H1 (cell line): ENCODE measurements around the gene CCDC24. TPM values are rescaled to one million over a fixed set of nuclear protein-coding genes. Genes with fewer than 3 reads are reported as not detected.

ENCODE experiments used
- CTCF ChIA-PET: fragments of 300-600 bp; sonication (Branson Sonifier 250); formaldehyde crosslinking; loops from one replicate; lab custom pipeline; 2021; ENCODE audit not compliant: partially characterized antibody; lab: Charles Lee
- POLR2A ChIA-PET: fragments of 300-600 bp; sonication (Branson Sonifier 250); formaldehyde crosslinking; loops from one replicate; lab custom pipeline; 2021; ENCODE audit warnings: inconsistent platforms; ENCODE audit not compliant: partially characterized antibody; lab: Charles Lee
- DNase-seq, 2 experiments: peaks; one replicate each; pipeline versions ENCODE4 v3.0.0 to v3.0.0-alpha.2; 2010 to 2022; ENCODE audit warnings: low spot score in 2 of 2, low read depth in 1 of 2, mixed read lengths in 1 of 2
- FAIRE-seq: peaks from 2 replicates; lab custom pipeline; 2011; peaks lifted over from hg19 to GRCh38; lab: Jason Lieb, UNC
- H2AFZ ChIP-seq: 2 replicates; pipeline ENCODE4 v1.8.1; 2012; ENCODE audit warnings: low read length, inconsistent platforms
- H2AK5ac ChIP-seq: 2 replicates; pipeline ENCODE4 v1.6.1; 2013; ENCODE audit warnings: low read depth, low read length
- H2BK120ac ChIP-seq: replicated peaks from 2 replicates; pipeline ENCODE3; 2013; ENCODE audit warnings: low read depth, low read length, inconsistent platforms
- H2BK12ac ChIP-seq: 2 replicates; pipeline ENCODE4 v1.6.1; 2013; ENCODE audit warnings: low read depth, low read length
- H2BK15ac ChIP-seq: 2 replicates; pipeline ENCODE4 v1.6.1; 2013; ENCODE audit warnings: low read length
- H2BK20ac ChIP-seq: 2 replicates; pipeline ENCODE4 v1.6.1; 2013; ENCODE audit warnings: low read length
- H2BK5ac ChIP-seq: 2 replicates; pipeline ENCODE4 v1.6.1; 2013; ENCODE audit warnings: low read depth, low read length
- H3K14ac ChIP-seq: 2 replicates; pipeline ENCODE4 v1.6.1; 2013; ENCODE audit warnings: inconsistent platforms; ENCODE audit not compliant: insufficient read length
- H3K18ac ChIP-seq: 2 replicates; pipeline ENCODE4 v1.6.1; 2013; ENCODE audit warnings: low read length; ENCODE audit errors: extremely low read depth
- H3K23ac ChIP-seq: 2 replicates; pipeline ENCODE4 v1.6.1; 2013; ENCODE audit warnings: inconsistent platforms; ENCODE audit not compliant: insufficient read length
- H3K23me2 ChIP-seq: 2 replicates; pipeline ENCODE4 v1.6.1; 2013; ENCODE audit warnings: low read depth, low read length
- H3K27ac ChIP-seq: 2 replicates; pipeline ENCODE4 v1.6.1; 2011; ENCODE audit warnings: low read depth, low read length, inconsistent platforms
- H3K27me3 ChIP-seq, 4 experiments: replicated peaks in 1 of 4; 1 replicate in 1 of 4; 2 replicates in 3 of 4; pipeline versions ENCODE4 v1.6.1 to v1.8.1; 2011 to 2013; ENCODE audit warnings: low read length in 3 of 4, mild to moderate bottlenecking in 3 of 4, inconsistent platforms in 2 of 4, mixed read lengths in 2 of 4, moderate library complexity in 1 of 4; ENCODE audit not compliant: control insufficient read depth in 3 of 4, insufficient read depth in 3 of 4; ENCODE audit errors: extremely low read depth in 1 of 4
- H3K36me3 ChIP-seq, 4 experiments: 2 replicates each; pipeline versions ENCODE4 v1.6.1 to v1.8.1; 2011 to 2013; ENCODE audit warnings: mild to moderate bottlenecking in 4 of 4, low read length in 3 of 4, moderate library complexity in 2 of 4, control low read depth in 1 of 4, inconsistent platforms in 1 of 4; ENCODE audit not compliant: insufficient read depth in 4 of 4, control insufficient read depth in 2 of 4
- H3K4ac ChIP-seq: replicated peaks from 2 replicates; pipeline ENCODE3; 2013; ENCODE audit warnings: low read length, low read depth, mixed read lengths, inconsistent platforms; ENCODE audit not compliant: insufficient read length
- H3K4me1 ChIP-seq, 4 experiments: replicated peaks in 1 of 4; 1 replicate in 1 of 4; 2 replicates in 3 of 4; pipeline versions ENCODE4 v1.6.1 to v1.8.1; 2011 to 2013; ENCODE audit warnings: low read length in 3 of 4, inconsistent platforms in 2 of 4, mixed read lengths in 1 of 4; ENCODE audit not compliant: insufficient read depth in 4 of 4, control insufficient read depth in 3 of 4
- H3K4me2 ChIP-seq, 2 experiments: 2 replicates each; pipeline versions ENCODE4 v1.6.1 to v1.8.1; 2011 to 2013; ENCODE audit warnings: low read depth in 2 of 2, low read length in 2 of 2, control low read depth in 1 of 2, inconsistent platforms in 1 of 2, mild to moderate bottlenecking in 1 of 2; ENCODE audit not compliant: insufficient read depth in 1 of 2
- H3K4me3 ChIP-seq, 4 experiments: fragments of 200-600, 300-600 bp in 1 of 4; sonication (generic), shearing (Covaris generic), sonication (Bioruptor Twin) in 1 of 4; 2 replicates each; pipeline versions ENCODE4 v1.5.1 to v1.8.1; 2011 to 2016; ENCODE audit warnings: low read length in 4 of 4, low read depth in 3 of 4, control low read depth in 2 of 4, inconsistent platforms in 2 of 4, mild to moderate bottlenecking in 2 of 4, mixed read lengths in 1 of 4, moderate library complexity in 1 of 4; ENCODE audit not compliant: insufficient read depth in 2 of 4; ENCODE audit errors: extremely low read depth in 1 of 4
- H3K56ac ChIP-seq: replicated peaks from 2 replicates; pipeline ENCODE3; 2013; ENCODE audit warnings: low read depth, mild to moderate bottlenecking, mixed read lengths, low read length, inconsistent platforms; ENCODE audit not compliant: insufficient read length
- H3K79me1 ChIP-seq: 2 replicates; pipeline ENCODE4 v1.6.1; 2013; ENCODE audit warnings: low read depth, low read length, control low read depth
- H3K79me2 ChIP-seq, 2 experiments: 2 replicates each; pipeline versions ENCODE4 v1.6.1 to v1.8.1; 2012 to 2013; ENCODE audit warnings: low read length in 2 of 2, mild to moderate bottlenecking in 2 of 2, inconsistent platforms in 1 of 2; ENCODE audit not compliant: insufficient read depth in 2 of 2, control insufficient read depth in 1 of 2
- H3K9ac ChIP-seq, 4 experiments: replicated peaks in 1 of 4; 1 replicate in 1 of 4; 2 replicates in 3 of 4; pipeline versions ENCODE4 v1.6.1 to v1.8.1; 2011 to 2013; ENCODE audit warnings: low read depth in 3 of 4, low read length in 3 of 4, control low read depth in 2 of 4, mild to moderate bottlenecking in 2 of 4, moderate library complexity in 2 of 4, inconsistent platforms in 1 of 4; ENCODE audit errors: extremely low read depth in 1 of 4
- H3K9me3 ChIP-seq, 2 experiments: 2 replicates each; pipeline versions ENCODE4 v1.6.1 to v1.8.1; 2012 to 2013; ENCODE audit warnings: mild to moderate bottlenecking in 2 of 2, moderate library complexity in 2 of 2, control low read depth in 1 of 2, inconsistent platforms in 1 of 2, low read depth in 1 of 2, low read length in 1 of 2, mixed read lengths in 1 of 2; ENCODE audit not compliant: insufficient read depth in 2 of 2
- H4K20me1 ChIP-seq, 2 experiments: replicated peaks in 1 of 2; 2 replicates each; pipeline versions ENCODE3 to v1.8.1; 2011 to 2013; ENCODE audit warnings: inconsistent platforms in 2 of 2, low read length in 2 of 2, mild to moderate bottlenecking in 1 of 2; ENCODE audit not compliant: insufficient read depth in 2 of 2, control insufficient read depth in 1 of 2
- H4K5ac ChIP-seq: 2 replicates; pipeline ENCODE4 v1.6.1; 2013; ENCODE audit warnings: low read length, low read depth, mixed read lengths, inconsistent platforms; ENCODE audit not compliant: insufficient read length
- H4K8ac ChIP-seq: 2 replicates; pipeline ENCODE4 v1.8.0; 2013; ENCODE audit warnings: mild to moderate bottlenecking, moderate library complexity, low read length, inconsistent platforms; ENCODE audit not compliant: insufficient read depth; ENCODE audit errors: extremely low read depth
- H4K91ac ChIP-seq: replicated peaks from 2 replicates; pipeline ENCODE3; 2013; ENCODE audit warnings: low read length, mixed read lengths, inconsistent platforms; ENCODE audit not compliant: insufficient read length
- ASH2L ChIP-seq: fragments of 200-600, 300-600 bp; sonication (generic); IDR thresholded peaks from one replicate; pipeline ENCODE4 v1.7.1; 2017; ENCODE audit warnings: low read length
- EP300 ChIP-seq, 2 experiments: IDR thresholded peaks; 1 replicate in 1 of 2; 2 replicates in 1 of 2; pipeline ENCODE4 v1.6.1; 2011 to 2012; ENCODE audit warnings: low read depth in 2 of 2, low read length in 2 of 2, mild to moderate bottlenecking in 2 of 2, borderline replicate concordance in 1 of 2, inconsistent platforms in 1 of 2, moderate library complexity in 1 of 2
- HDAC2 ChIP-seq, 2 experiments: fragments of 300-600 bp in 1 of 2; sonication (generic) in 1 of 2; IDR thresholded peaks; 2 replicates each; pipeline ENCODE4 v1.6.1; 2011 to 2012; ENCODE audit warnings: low read depth in 2 of 2, low read length in 2 of 2, mild to moderate bottlenecking in 2 of 2, moderate library complexity in 2 of 2, borderline replicate concordance in 1 of 2, inconsistent platforms in 1 of 2
- HDAC6 ChIP-seq: IDR thresholded peaks from one replicate; pipeline ENCODE4 v1.7.1; 2012; ENCODE audit warnings: low read depth, mild to moderate bottlenecking, inconsistent platforms, low read length, moderate library complexity
- JUND ChIP-seq: IDR thresholded peaks from 2 replicates; pipeline ENCODE4 v1.6.1; 2011; ENCODE audit warnings: mild to moderate bottlenecking, improper control_type of control experiment, low read length
- SP1 ChIP-seq: IDR thresholded peaks from 2 replicates; pipeline ENCODE4 v1.6.1; 2011; ENCODE audit warnings: low read depth, low read length
- SP4 ChIP-seq: IDR thresholded peaks from 2 replicates; pipeline ENCODE4 v1.6.1; 2012; ENCODE audit warnings: low read length, inconsistent platforms
- WGBS, 2 experiments: shearing (Covaris generic) in 1 of 2; methylation state at CpG; one replicate each; pipeline versions ENCODE4 v1.1.6 to v1.1.7; 2013 to 2015; ENCODE audit warnings: low lambda C conversion rate in 2 of 2, mixed read lengths in 2 of 2, inconsistent platforms in 1 of 2, low coverage in 1 of 2, missing lambda C conversion rate in 1 of 2; ENCODE audit not compliant: insufficient replicate concordance in 2 of 2, insufficient coverage in 1 of 2, insufficient read length in 1 of 2; ENCODE audit errors: extremely low coverage in 1 of 2, missing lambda C conversion rate in 1 of 2; 5-methylcytosine and 5-hydroxymethylcytosine counted together
- polyA plus RNA-seq, 7 experiments: library from polyadenylated mRNA; depleted of rRNA in 3 of 7; stranded (reverse) in 5 of 7; unstranded in 2 of 7; fragments of >200 nt in 5 of 7; fragments of 200-250 nt in 2 of 7; gene quantifications; 1 replicate in 5 of 7; 2 replicates in 1 of 7; 4 replicates in 1 of 7; pipeline versions ENCODE4 v1.2.1 to v1.2.3, GENCODE V29; 2011 to 2013; ENCODE audit warnings: missing spikeins in 2 of 7, mixed read lengths in 2 of 7
- total RNA-seq: library from RNA; stranded (reverse); fragmentation: NEBNext Ultra II Directional; extraction: Animal tissue kit (Norgen Biotek cat#: 25700); gene quantifications from 2 replicates; pipeline ENCODE4 v1.2.1, GENCODE V29; 2021
- TF ChIP-seq, protein P1 (sequence below): IDR thresholded peaks from 2 replicates; pipeline ENCODE4 v1.6.1; 2011; ENCODE audit warnings: low read depth, mild to moderate bottlenecking, low read length; ENCODE audit not compliant: insufficient read depth
- TF ChIP-seq, protein P2 (sequence below): IDR thresholded peaks from 2 replicates; pipeline ENCODE4 v1.6.1; 2011; ENCODE audit warnings: low read length, improper control_type of control experiment

The CCDC24 gene
- total and polyA plus RNA-seq, 2 of the 8 experiments (the other 6 are each of a cell fraction or from before 2014, with no cell fraction given), result 11.2 to 11.4 TPM

- H4K20me1 ChIP-seq, result peaks cover 2 to 7% of the 10 kb centered on the region in 2 experiments
- no peak within 1 kb of the TSS for H4K91ac ChIP-seq
- no peaks in the 10 kb centered on the region for H3K27me3 ChIP-seq
- H2BK15ac ChIP-seq, result no peak within 1 kb of the TSS; the same call in 1 of the 2 replicates
- H2BK5ac ChIP-seq, result peak within 1 kb of the TSS; percentile 75
- H3K23me2 ChIP-seq, result peaks cover 19% of the 10 kb centered on the region
- no peak within 1 kb of the TSS for H2AK5ac ChIP-seq
- peak; percentile 85 for FAIRE-seq
- peak within 1 kb of the TSS; percentile 27 for H3K4ac ChIP-seq
- no peaks in the 10 kb centered on the region for H3K9me3 ChIP-seq
- no peak within 1 kb of the TSS for H2BK12ac ChIP-seq
- ChIA-PET POLR2A (interaction anchor here (0.7 to 12.9 kb wide), 6 partner anchors 9 to 22 kb away, joined by 3 to 189 read pairs (median 8); partner anchors contain the start of genes CCDC24 and IPO13), CTCF (interaction anchor here (1.2 to 9.2 kb wide), 11 partner anchors 8 to 206 kb away, joined by 3 to 79 read pairs (median 6); partner anchors contain the start of genes IPO13 and SLC6A9)
- H3K79me2 ChIP-seq, result peaks cover 0 to 12% of the 10 kb centered on the region in 2 experiments; a peak in 2 of 4 replicates
- H3K4me3 ChIP-seq, result peak within 1 kb of the TSS; percentile 65 to 100 (median 97)
- 0 out of 2 replicates have a peak within 1 kb of the TSS, but pooled peaks have one; percentile 9 for H3K27ac ChIP-seq
- 3% methylated on average over 39 of the region's 47 CpGs; no CpG with 5 or more reads in 1 of the 2 experiments for WGBS, 2 experiments
- H3K36me3 ChIP-seq, result peaks cover 0 to 14% (median 8%) of the 10 kb centered on the region in 4 experiments; a peak in 4 of 8 replicates
- H2BK120ac ChIP-seq, result no peak within 1 kb of the TSS
- H3K14ac ChIP-seq, result no peak within 1 kb of the TSS
- H3K4me2 ChIP-seq, result peak within 1 kb of the TSS; percentile 69 to 85
- peak within 1 kb of the TSS; percentile 84 for H4K8ac ChIP-seq
- 0 out of 2 replicates have a peak within 1 kb of the TSS, but pooled peaks have one; percentile 39 for H2AFZ ChIP-seq
- H3K4me1 ChIP-seq, result peaks cover 0 to 10% (median 5%) of the 10 kb centered on the region in 4 experiments; a peak in 5 of 7 replicates
- H3K56ac ChIP-seq, result no peak within 1 kb of the TSS
- H2BK20ac ChIP-seq, result no peak within 1 kb of the TSS
- no peak within 1 kb of the TSS for H3K18ac ChIP-seq
- peak; percentile 88 to 91 for DNase-seq
- peak within 1 kb of the TSS; percentile 72 to 81 (median 76) for H3K9ac ChIP-seq
- no peak within 1 kb of the TSS for H4K5ac ChIP-seq
- 0 out of 2 replicates have a peak, but pooled peaks cover 4% of the 10 kb centered on the region for H3K79me1 ChIP-seq
- H3K23ac ChIP-seq, result no peak within 1 kb of the TSS
- TF ChIP-seq HDAC6, result no peak
- no peak for TF ChIP-seq SP4
- TF ChIP-seq, protein P1, sequence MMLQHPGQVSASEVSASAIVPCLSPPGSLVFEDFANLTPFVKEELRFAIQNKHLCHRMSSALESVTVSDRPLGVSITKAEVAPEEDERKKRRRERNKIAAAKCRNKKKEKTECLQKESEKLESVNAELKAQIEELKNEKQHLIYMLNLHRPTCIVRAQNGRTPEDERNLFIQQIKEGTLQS, result no peak
- peak; percentile 90 for TF ChIP-seq SP1
- TF ChIP-seq EP300 (IDR thresholded peaks at IDR 0.05; ENCODE audit: borderline replicate concordance in 1 of 2, low read depth in 2 of 2, low read length in 2 of 2), result no peak
- TF ChIP-seq ASH2L, result no peak
- no peak for TF ChIP-seq JUND
- TF ChIP-seq HDAC2 (IDR thresholded peaks at IDR 0.05; ENCODE audit: borderline replicate concordance in 1 of 2, low read depth in 2 of 2, low read length in 2 of 2), result peak in 1 of 2 experiments; percentile 97; a peak in 1 of 4 replicates
- TF ChIP-seq, protein P2, sequence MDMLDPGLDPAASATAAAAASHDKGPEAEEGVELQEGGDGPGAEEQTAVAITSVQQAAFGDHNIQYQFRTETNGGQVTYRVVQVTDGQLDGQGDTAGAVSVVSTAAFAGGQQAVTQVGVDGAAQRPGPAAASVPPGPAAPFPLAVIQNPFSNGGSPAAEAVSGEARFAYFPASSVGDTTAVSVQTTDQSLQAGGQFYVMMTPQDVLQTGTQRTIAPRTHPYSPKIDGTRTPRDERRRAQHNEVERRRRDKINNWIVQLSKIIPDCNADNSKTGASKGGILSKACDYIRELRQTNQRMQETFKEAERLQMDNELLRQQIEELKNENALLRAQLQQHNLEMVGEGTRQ, result peak; percentile 25; the same call in 1 of the 2 replicates
These were observed 21.5 kb upstream of the CCDC24 start, which contains the start of gene DPH2 for GRCh38 chr1:43969746-43970466. DPH2 (plus strand) TSS chr1:43970010; CDS start chr1:43970176, 166 bp downstream.
